Type B pancreatic cell (in vitro differentiated cells): Measurements from ENCODE around the gene APEX2. TPM values are rescaled to one million over a fixed set of nuclear protein-coding genes. Genes with fewer than 3 reads are reported as not detected.
A peak's percentile ranks its signal among the peaks of the same experiment; 100 is the strongest.

Experiments used
- DNase-seq: peaks from one replicate; pipeline ENCODE4 v3.0.0; 2021; ENCODE audit warnings: mixed read lengths; ENCODE audit not compliant: unreplicated experiment; ENCODE audit errors: extremely low spot score
- H3K27ac Mint-ChIP-seq: 2 replicates; pipeline ENCODE4 v1.8.0; 2021; ENCODE audit warnings: mild to moderate bottlenecking, mixed read lengths
- H3K27me3 Mint-ChIP-seq: 2 replicates; pipeline ENCODE4 v1.8.0; 2021; ENCODE audit warnings: mixed read lengths
- H3K36me3 Mint-ChIP-seq: 2 replicates; pipeline ENCODE4 v1.8.0; 2021; ENCODE audit warnings: mixed read lengths
- H3K4me1 Mint-ChIP-seq: one replicate; pipeline ENCODE4 v1.8.0; 2021; ENCODE audit warnings: mixed read lengths; ENCODE audit not compliant: unreplicated experiment
- H3K4me3 Mint-ChIP-seq: 2 replicates; pipeline ENCODE4 v1.8.0; 2021; ENCODE audit warnings: mild to moderate bottlenecking, mixed read lengths
- H3K9me3 Mint-ChIP-seq: 2 replicates; pipeline ENCODE4 v1.8.0; 2021; ENCODE audit warnings: mixed read lengths
- CTCF ChIP-seq: fragments of 200-600 bp; sonication (generic); conservative IDR thresholded peaks from 2 replicates; pipeline ENCODE4 v1.5.0; 2021; ENCODE audit warnings: antibody characterized with exemption, mild to moderate bottlenecking
- total RNA-seq: library from RNA; stranded (reverse); gene quantifications from 2 replicates; pipeline ENCODE4 v1.2.1, GENCODE V29; 2021; ENCODE audit warnings: low replicate concordance

The APEX2 gene
- total RNA-seq, 1 donor from 2014 or later: 17.1 TPM

- peak overlapping the region; percentile 69 for H3K4me3 Mint-ChIP-seq
- no peaks in the 10 kb centered on the region for H3K9me3 Mint-ChIP-seq
- DNase-seq: no peak
- H3K27me3 Mint-ChIP-seq: no peaks in the 10 kb centered on the region
- peaks cover 3% of the 10 kb centered on the region for H3K4me1 Mint-ChIP-seq
- no peaks in the 10 kb centered on the region for H3K36me3 Mint-ChIP-seq
- TF ChIP-seq CTCF: no peak
- no peak overlapping the region for H3K27ac Mint-ChIP-seq
Measured at GRCh38 chrX:55056820-55057674, 56.9 kb downstream of the APEX2 start.

- peak; percentile 87 for TF ChIP-seq CTCF
- Mint-ChIP-seq H3K27me3 (no peaks in the 10 kb centered on the region), H3K4me1 (peaks cover 3% of the 10 kb centered on the region), H3K4me3 (peak overlapping the region; percentile 69), H3K27ac (no peak overlapping the region), H3K9me3 (no peaks in the 10 kb centered on the region), H3K36me3 (no peaks in the 10 kb centered on the region)
- no peak for DNase-seq
Measured at GRCh38 chrX:55057675-55058249, 57.6 kb downstream of the APEX2 start.

Other genes starting within 250 kb of the APEX2 start
- gene ITIH6, start 202.1 kb upstream of the APEX2 start, total RNA-seq: not detected in 2 replicates
- gene MAGED2, start 192.6 kb upstream of the APEX2 start, total RNA-seq: 243 and 303 TPM in 2 replicates
- gene TRO, start 79.5 kb upstream of the APEX2 start, total RNA-seq: 39.6 and 142 TPM in 2 replicates
- 0.51 and 0.86 TPM in 2 replicates for gene PFKFB1, start 6.2 kb upstream of the APEX2 start, total RNA-seq
- gene ALAS2, start 30.6 kb downstream of the APEX2 start, total RNA-seq: not detected in 2 replicates
- not detected in 2 replicates for gene PAGE2B, start 74.7 kb downstream of the APEX2 start, total RNA-seq
- not detected in 2 replicates for gene PAGE2, start 88.7 kb downstream of the APEX2 start, total RNA-seq
- not detected in 2 replicates for gene PAGE5, start 220.0 kb downstream of the APEX2 start, total RNA-seq